HepG2 (cell line): ENCODE results near the gene ZBTB17. TPM values are rescaled to one million over a fixed set of nuclear protein-coding genes. Genes with fewer than 3 reads are reported as not detected.

Experiments used
- ATAC-seq: fragments of 200-7000 bp; cut with Tn5 transposase; 3 replicates; pipeline ENCODE4 v1.9.1; 2020; ENCODE audit warnings: mild to moderate bottlenecking, moderate library complexity
- BruUV-seq: library from RNA; stranded (reverse); fragments of 400-500 nt; replicated peaks from 2 replicates; lab custom pipeline; 2021; lab: Mats Ljungman, UMichigan
- CTCF ChIA-PET: fragments of 300-600 bp; formaldehyde crosslinking; extraction: SDS; loops from one replicate; lab custom pipeline; 2021; ENCODE audit warnings: low total read pairs, inconsistent platforms, low intra/inter-chr PET ratio; lab: Yijun Ruan, JAX
- POLR2A ChIA-PET: fragments of 350-600 bp; sonication (Branson Sonifier 250); formaldehyde crosslinking; loops from one replicate; lab custom pipeline; 2020; ENCODE audit warnings: antibody characterized with exemption, inconsistent platforms; lab: Yijun Ruan, JAX
- DNase-seq: peaks from one replicate; pipeline ENCODE4 v3.0.0-alpha.2; 2015; ENCODE audit warnings: low spot score
- FAIRE-seq: peaks from 3 replicates; lab custom pipeline; 2011; peaks lifted over from hg19 to GRCh38; lab: Jason Lieb, UNC
- H2AFZ ChIP-seq: one replicate; pipeline ENCODE4 v1.6.1; 2011; ENCODE audit warnings: low read length, inconsistent platforms
- H3K27ac ChIP-seq: fragments of 300-600 bp; 3 replicates; pipeline ENCODE4 v1.8.0; 2011; ENCODE audit warnings: mixed run types, mild to moderate bottlenecking, mixed read lengths, low read length, inconsistent platforms; ENCODE audit not compliant: insufficient read depth; ENCODE audit errors: extremely low read length
- H3K27me3 ChIP-seq, 2 experiments: fragments of 200-600 bp in 1 of 2; 2 replicates in 1 of 2; 3 replicates in 1 of 2; pipeline versions ENCODE4 v1.6.0 to v1.8.0; 2011; ENCODE audit warnings: low read length in 2 of 2, mild to moderate bottlenecking in 2 of 2, moderate library complexity in 2 of 2, inconsistent platforms in 1 of 2; ENCODE audit not compliant: insufficient read depth in 2 of 2, control insufficient read depth in 1 of 2
- H3K36me3 ChIP-seq, 2 experiments: fragments of 200-600 bp in 1 of 2; replicated peaks in 1 of 2; 2 replicates in 1 of 2; 3 replicates in 1 of 2; pipeline versions ENCODE4 v1.5.1 to v1.8.0; 2011; ENCODE audit warnings: low read length in 2 of 2, inconsistent platforms in 1 of 2; ENCODE audit not compliant: insufficient read depth in 2 of 2, control insufficient read depth in 1 of 2
- H3K4me1 ChIP-seq: 2 replicates; pipeline ENCODE4 v1.5.1; 2012; ENCODE audit warnings: low read length, inconsistent platforms; ENCODE audit not compliant: insufficient read depth
- H3K4me2 ChIP-seq: 2 replicates; pipeline ENCODE4 v1.6.0; 2011; ENCODE audit warnings: low read depth, low read length, inconsistent platforms
- H3K4me3 ChIP-seq, 3 experiments: fragments of 200-600 bp in 1 of 3; sonication (generic), shearing (Covaris generic) in 1 of 3; replicated peaks in 1 of 3; 2 replicates each; pipeline ENCODE4 v1.5.1; 2011 to 2016; ENCODE audit warnings: low read length in 3 of 3, inconsistent platforms in 2 of 3, low read depth in 2 of 3, mild to moderate bottlenecking in 2 of 3, control low read depth in 1 of 3, mixed read lengths in 1 of 3; ENCODE audit not compliant: insufficient read depth in 1 of 3
- H3K79me2 ChIP-seq: one replicate; pipeline ENCODE4 v1.6.1; 2011; ENCODE audit warnings: low read length, inconsistent platforms; ENCODE audit not compliant: insufficient read depth
- H3K9ac ChIP-seq: 2 replicates; pipeline ENCODE4 v1.6.0; 2011; ENCODE audit warnings: mild to moderate bottlenecking, low read depth, low read length, inconsistent platforms; ENCODE audit not compliant: insufficient read depth
- H3K9me3 ChIP-seq: 2 replicates; pipeline ENCODE4 v1.5.1; 2012; ENCODE audit warnings: mild to moderate bottlenecking, low read length
- H4K20me1 ChIP-seq: 2 replicates; pipeline ENCODE4 v1.6.0; 2011; ENCODE audit warnings: inconsistent platforms, mild to moderate bottlenecking, low read length, moderate library complexity; ENCODE audit not compliant: insufficient read depth
- ARHGAP35 ChIP-seq: sonication (generic); formaldehyde crosslinking; IDR thresholded peaks from 2 replicates; pipeline ENCODE4 v1.9.0; 2022; ENCODE audit warnings: mild to moderate bottlenecking, inconsistent platforms, moderate library complexity, missing genetic modification reagents, borderline replicate concordance
- BCL6 ChIP-seq: IDR thresholded peaks from 2 replicates; pipeline ENCODE4 v1.6.1; 2016; ENCODE audit warnings: missing genetic modification reagents, missing compliant biosample characterization
- GLMP ChIP-seq: sonication (generic); formaldehyde crosslinking; IDR thresholded peaks from 2 replicates; pipeline ENCODE4 v1.9.0; 2021; ENCODE audit warnings: missing genetic modification reagents, mild to moderate bottlenecking, borderline replicate concordance
- HBP1 ChIP-seq: IDR thresholded peaks from 2 replicates; pipeline ENCODE4 v1.6.1; 2016; ENCODE audit warnings: low read depth, control low read depth
- HNRNPLL ChIP-seq: fragments of 200-400 bp; formaldehyde crosslinking; IDR thresholded peaks from 2 replicates; pipeline ENCODE4 v1.6.1; 2017; ENCODE audit warnings: mild to moderate bottlenecking, low read depth, low read length; ENCODE audit not compliant: poor library complexity, severe bottlenecking
- PAF1 ChIP-seq: IDR thresholded peaks from 2 replicates; pipeline ENCODE4 v1.6.1; 2016; ENCODE audit warnings: missing genetic modification reagents, missing compliant biosample characterization
- POLR2A ChIP-seq, 2 experiments: IDR thresholded peaks; 2 replicates each; pipeline ENCODE4 v1.6.1; 2011; ENCODE audit warnings: low read depth in 2 of 2, low read length in 2 of 2, mild to moderate bottlenecking in 1 of 2, moderate library complexity in 1 of 2; ENCODE audit not compliant: insufficient read depth in 1 of 2
- PPARG ChIP-seq: conservative IDR thresholded peaks from 2 replicates; pipeline ENCODE4 v1.6.1; 2016; ENCODE audit warnings: missing biosample characterization, missing genetic modification reagents
- SIN3B ChIP-seq: fragments of 150-350 bp; IDR thresholded peaks from 2 replicates; pipeline ENCODE4 v1.6.1; 2014; ENCODE audit warnings: low read length
- SMARCC2 ChIP-seq: fragments of 450-650 bp; IDR thresholded peaks from 2 replicates; pipeline ENCODE4 v1.6.1; 2017; ENCODE audit warnings: antibody characterized with exemption, mild to moderate bottlenecking
- TAF1 ChIP-seq: sonication (generic); formaldehyde crosslinking; IDR thresholded peaks from 2 replicates; pipeline ENCODE4 v1.4.0; 2020; ENCODE audit warnings: missing genetic modification reagents
- ZNF282 ChIP-seq: fragments of 450-650 bp; IDR thresholded peaks from 2 replicates; pipeline ENCODE4 v1.6.1; 2018; ENCODE audit not compliant: partially characterized antibody
- ZNF558 ChIP-seq: sonication (generic); formaldehyde crosslinking; IDR thresholded peaks from 2 replicates; pipeline ENCODE4 v1.9.0; 2022; ENCODE audit warnings: mild to moderate bottlenecking, missing genetic modification reagents, borderline replicate concordance
- ZNF563 ChIP-seq: sonication (generic); formaldehyde crosslinking; IDR thresholded peaks from 2 replicates; pipeline ENCODE4 v1.8.0; 2022; ENCODE audit warnings: mild to moderate bottlenecking, moderate library complexity, missing genetic modification reagents
- ZNF788 ChIP-seq: sonication (generic); formaldehyde crosslinking; IDR thresholded peaks from 2 replicates; pipeline ENCODE4 v1.5.0; 2020; ENCODE audit warnings: mild to moderate bottlenecking, missing genetic modification reagents, borderline replicate concordance
- WGBS: methylation state at CpG from one replicate; pipeline ENCODE4 v1.1.6; 2017; ENCODE audit warnings: low lambda C conversion rate; 5-methylcytosine and 5-hydroxymethylcytosine counted together
- in situ Hi-C: cut with HindIII; loops from 2 replicates; pipeline ENCODE4 v1.10.0; 2017; ENCODE audit warnings: low pct_unique_long_range_greater_than_20kb; ENCODE audit not compliant: extremely low pct_ligation_motif_present
- intact Hi-C: fragments of 100-400 bp; cut with micrococcal nuclease; formaldehyde crosslinking; loops from one replicate; pipeline ENCODE4 v1.10.0; 2022; ENCODE audit not compliant: unreplicated experiment
- polyA plus RNA-seq, 8 experiments: library from polyadenylated mRNA; depleted of rRNA in 3 of 8; stranded (reverse) in 7 of 8; unstranded in 1 of 8; fragments of >200 nt; fragmentation: Illumina TruSeq in 4 of 8; extraction: Trizol in 4 of 8; gene quantifications; 2 replicates each; pipeline versions ENCODE4 v1.2.1 to v1.2.3, GENCODE V29; 2011 to 2016; ENCODE audit warnings: low read depth in 4 of 8, missing spikeins in 1 of 8, mixed read lengths in 1 of 8; ENCODE audit not compliant: insufficient read depth in 1 of 8
- total RNA-seq, 5 experiments: library from RNA; depleted of rRNA; stranded (reverse); fragments of >200 nt; fragmentation: Illumina TruSeq; extraction: Trizol; gene quantifications; 2 replicates each; pipeline ENCODE4 v1.2.3, GENCODE V29; 2016; ENCODE audit warnings: low read depth in 1 of 5
- TF ChIP-seq, protein P1 (sequence below): IDR thresholded peaks from 2 replicates; pipeline ENCODE4 v1.6.1; 2016; ENCODE audit warnings: low read depth, missing genetic modification reagents, missing compliant biosample characterization
- TF ChIP-seq, protein P2 (sequence below): sonication (generic); formaldehyde crosslinking; IDR thresholded peaks from 2 replicates; pipeline ENCODE4 v1.4.0; 2020; ENCODE audit warnings: missing genetic modification reagents

ZBTB17 gene
- total and polyA plus RNA-seq, 2 of the 13 experiments (the other 11 are each of a cell fraction or from before 2014, with no cell fraction given), result 16.7 to 17.0 TPM

DNA sequence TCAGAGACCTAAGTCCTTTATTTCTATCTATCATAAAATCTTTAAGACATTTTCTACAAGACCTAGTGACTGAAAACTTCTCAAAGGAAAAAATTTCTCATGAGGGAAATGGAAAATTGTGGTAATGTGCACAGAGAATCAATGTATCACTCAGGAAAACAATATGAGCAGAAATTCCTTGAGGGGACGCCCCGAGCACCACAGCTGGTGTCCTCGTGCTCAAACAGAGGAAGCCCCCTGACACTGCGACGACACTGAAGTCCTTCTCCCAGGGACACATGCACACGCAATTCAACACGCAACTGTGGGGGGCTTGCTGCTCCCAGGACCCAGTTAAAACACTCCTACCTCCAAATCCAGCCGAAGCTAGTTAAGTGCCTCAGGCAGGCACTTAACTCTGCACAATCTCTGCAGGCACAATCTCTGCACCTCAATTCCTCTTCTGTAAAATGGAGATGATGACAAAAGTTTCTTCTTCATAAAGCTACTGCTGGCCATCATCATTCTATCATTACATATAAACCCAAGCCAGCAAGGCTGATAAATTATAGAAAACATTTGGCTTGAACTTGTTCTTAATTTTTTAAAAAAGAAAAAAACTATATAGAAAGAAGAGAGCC is 16.0 kb downstream of the ZBTB17 start:
- Histone ChIP-seq H3K4me3 (no peak overlapping the region), H3K27ac (no peak overlapping the region), H3K27me3 (no peaks in the 10 kb centered on the region), H3K9ac (no peak overlapping the region), H3K9me3 (no peaks in the 10 kb centered on the region), H3K79me2 (peaks cover 11% of the 10 kb centered on the region), H3K36me3 (peaks cover 2 to 8% of the 10 kb centered on the region in 2 experiments; a peak in 2 of 5 replicates), H4K20me1 (peaks cover 5% of the 10 kb centered on the region; the same call in 1 of the 2 replicates), H3K4me2 (no peak overlapping the region), H2AFZ (no peak overlapping the region), H3K4me1 (no peaks in the 10 kb centered on the region)
- 98% methylated on average over 7 of the region's 8 CpGs for WGBS
- POLR2A ChIA-PET, result no interaction called here
- DNase-seq (no peak), ATAC-seq (no peak), FAIRE-seq (no peak)
- no TSS peak for BruUV-seq
- intact Hi-C loops, result loop anchor here (2.0 kb wide), 1 partner anchor 35 kb away; no protein-coding TSS in a partner anchor
- in situ Hi-C loops, result no loop called here
- CTCF ChIA-PET, result no interaction called here
- no peak for TF ChIP-seq BCL6 (CRISPR knock-in tag)
- no peak for TF ChIP-seq PAF1
- TF ChIP-seq HNRNPLL, result no peak
- no peak for TF ChIP-seq ARHGAP35
- TF ChIP-seq PPARG, result no peak
- TF ChIP-seq, protein P1, sequence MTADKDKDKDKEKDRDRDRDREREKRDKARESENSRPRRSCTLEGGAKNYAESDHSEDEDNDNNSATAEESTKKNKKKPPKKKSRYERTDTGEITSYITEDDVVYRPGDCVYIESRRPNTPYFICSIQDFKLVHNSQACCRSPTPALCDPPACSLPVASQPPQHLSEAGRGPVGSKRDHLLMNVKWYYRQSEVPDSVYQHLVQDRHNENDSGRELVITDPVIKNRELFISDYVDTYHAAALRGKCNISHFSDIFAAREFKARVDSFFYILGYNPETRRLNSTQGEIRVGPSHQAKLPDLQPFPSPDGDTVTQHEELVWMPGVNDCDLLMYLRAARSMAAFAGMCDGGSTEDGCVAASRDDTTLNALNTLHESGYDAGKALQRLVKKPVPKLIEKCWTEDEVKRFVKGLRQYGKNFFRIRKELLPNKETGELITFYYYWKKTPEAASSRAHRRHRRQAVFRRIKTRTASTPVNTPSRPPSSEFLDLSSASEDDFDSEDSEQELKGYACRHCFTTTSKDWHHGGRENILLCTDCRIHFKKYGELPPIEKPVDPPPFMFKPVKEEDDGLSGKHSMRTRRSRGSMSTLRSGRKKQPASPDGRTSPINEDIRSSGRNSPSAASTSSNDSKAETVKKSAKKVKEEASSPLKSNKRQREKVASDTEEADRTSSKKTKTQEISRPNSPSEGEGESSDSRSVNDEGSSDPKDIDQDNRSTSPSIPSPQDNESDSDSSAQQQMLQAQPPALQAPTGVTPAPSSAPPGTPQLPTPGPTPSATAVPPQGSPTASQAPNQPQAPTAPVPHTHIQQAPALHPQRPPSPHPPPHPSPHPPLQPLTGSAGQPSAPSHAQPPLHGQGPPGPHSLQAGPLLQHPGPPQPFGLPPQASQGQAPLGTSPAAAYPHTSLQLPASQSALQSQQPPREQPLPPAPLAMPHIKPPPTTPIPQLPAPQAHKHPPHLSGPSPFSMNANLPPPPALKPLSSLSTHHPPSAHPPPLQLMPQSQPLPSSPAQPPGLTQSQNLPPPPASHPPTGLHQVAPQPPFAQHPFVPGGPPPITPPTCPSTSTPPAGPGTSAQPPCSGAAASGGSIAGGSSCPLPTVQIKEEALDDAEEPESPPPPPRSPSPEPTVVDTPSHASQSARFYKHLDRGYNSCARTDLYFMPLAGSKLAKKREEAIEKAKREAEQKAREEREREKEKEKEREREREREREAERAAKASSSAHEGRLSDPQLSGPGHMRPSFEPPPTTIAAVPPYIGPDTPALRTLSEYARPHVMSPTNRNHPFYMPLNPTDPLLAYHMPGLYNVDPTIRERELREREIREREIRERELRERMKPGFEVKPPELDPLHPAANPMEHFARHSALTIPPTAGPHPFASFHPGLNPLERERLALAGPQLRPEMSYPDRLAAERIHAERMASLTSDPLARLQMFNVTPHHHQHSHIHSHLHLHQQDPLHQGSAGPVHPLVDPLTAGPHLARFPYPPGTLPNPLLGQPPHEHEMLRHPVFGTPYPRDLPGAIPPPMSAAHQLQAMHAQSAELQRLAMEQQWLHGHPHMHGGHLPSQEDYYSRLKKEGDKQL (CRISPR knock-in tag), result no peak
- TF ChIP-seq TAF1, result no peak
- TF ChIP-seq, protein P2, sequence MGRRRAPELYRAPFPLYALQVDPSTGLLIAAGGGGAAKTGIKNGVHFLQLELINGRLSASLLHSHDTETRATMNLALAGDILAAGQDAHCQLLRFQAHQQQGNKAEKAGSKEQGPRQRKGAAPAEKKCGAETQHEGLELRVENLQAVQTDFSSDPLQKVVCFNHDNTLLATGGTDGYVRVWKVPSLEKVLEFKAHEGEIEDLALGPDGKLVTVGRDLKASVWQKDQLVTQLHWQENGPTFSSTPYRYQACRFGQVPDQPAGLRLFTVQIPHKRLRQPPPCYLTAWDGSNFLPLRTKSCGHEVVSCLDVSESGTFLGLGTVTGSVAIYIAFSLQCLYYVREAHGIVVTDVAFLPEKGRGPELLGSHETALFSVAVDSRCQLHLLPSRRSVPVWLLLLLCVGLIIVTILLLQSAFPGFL (CRISPR knock-in tag), result no peak
- no peak for TF ChIP-seq SIN3B
- TF ChIP-seq POLR2A (IDR thresholded peaks at IDR 0.05; ENCODE audit: insufficient read depth in 1 of 2, low read depth in 2 of 2, low read length in 2 of 2), result no peak
- no peak for TF ChIP-seq ZNF788
- no peak for TF ChIP-seq ZNF558 (CRISPR knock-in tag)
- TF ChIP-seq SMARCC2, result no peak
- TF ChIP-seq HBP1, result no peak
- no peak for TF ChIP-seq ZNF282
- TF ChIP-seq ZNF563 (CRISPR knock-in tag), result no peak
- TF ChIP-seq GLMP (CRISPR knock-in tag), result no peak
